Measurements from ENCODE around the gene TAF8. TPM values are rescaled to one million over a fixed set of nuclear protein-coding genes. Genes with fewer than 3 reads are reported as not detected.

Gene TAF8
- total RNA-seq, 4 donors from 2014 or later: 6.0 to 33.2 (median 10.8) TPM

Small RNA genes lying within 50 kb of the gene (small RNA-seq; reads per million reads assigned to genes)
- 0 to 0.30 (median 0) reads per million in 4 donors for gene RNU6-761P

Other genes starting within 250 kb of the TAF8 start
- 1 to 10 TPM; 1.4 to 2.7 (median 1.8) TPM for gene USP49, start 155.1 kb upstream of the TAF8 start, total RNA-seq
- 10 to 100 TPM in 3 of 4 donors, 1 to 10 TPM in 1; 6.9 to 18.7 (median 15.0) TPM for gene MED20, start 129.4 kb upstream of the TAF8 start, total RNA-seq
- 10 to 100 TPM in 3 of 4 donors, 1 to 10 TPM in 1; 6.3 to 19.4 (median 13.0) TPM for gene BYSL, start 129.0 kb upstream of the TAF8 start, total RNA-seq
- 100 to 1,000 TPM in 1 of 4 donors, 10 to 100 TPM in 3; 38.1 to 142 (median 46.5) TPM for gene CCND3, start 108.7 kb upstream of the TAF8 start, total RNA-seq
- 100 to 1,000 TPM in 3 of 4 donors, 10 to 100 TPM in 1; 87.8 to 254 (median 142) TPM for gene C6orf132, start 92.1 kb downstream of the TAF8 start, total RNA-seq
- not detected for gene GUCA1A, start 122.8 kb downstream of the TAF8 start, total RNA-seq
- 1 to 10 TPM in 1 of 4 donors, under 1 TPM in 3; 0.22 to 2.8 (median 0.61) TPM for gene GUCA1B, start 144.4 kb downstream of the TAF8 start, total RNA-seq
- gene MRPS10, start 167.3 kb downstream of the TAF8 start, total RNA-seq: 10 to 100 TPM; 40.3 to 70.3 (median 46.2) TPM

All from esophagus squamous epithelium (tissue), 4 donors.